HEK293T (cell line): ENCODE data around the gene ADAMTS7.

Source experiments
- ARNT ChIP-seq: fragments of 450-650 bp; IDR thresholded peaks from 2 replicates; pipeline ENCODE4 v1.6.1; 2017; ENCODE audit warnings: mild to moderate bottlenecking
- CTBP1 ChIP-seq: fragments of 450-650 bp; IDR thresholded peaks from 2 replicates; pipeline ENCODE4 v1.6.1; 2016; ENCODE audit warnings: borderline replicate concordance
- FOXM1 ChIP-seq: fragments of 450-650 bp; IDR thresholded peaks from 2 replicates; pipeline ENCODE4 v1.6.1; 2017; ENCODE audit warnings: mild to moderate bottlenecking, borderline replicate concordance
- HDGF ChIP-seq: fragments of 450-650 bp; IDR thresholded peaks from 2 replicates; pipeline ENCODE4 v1.6.1; 2017; ENCODE audit warnings: antibody characterized with exemption, borderline replicate concordance
- LEF1 ChIP-seq: fragments of 450-650 bp; IDR thresholded peaks from 2 replicates; pipeline ENCODE4 v1.6.1; 2017; ENCODE audit warnings: mild to moderate bottlenecking, borderline replicate concordance
- NFRKB ChIP-seq: fragments of 450-650 bp; IDR thresholded peaks from 2 replicates; pipeline ENCODE4 v1.6.1; 2016; ENCODE audit warnings: mild to moderate bottlenecking, moderate library complexity
- SUZ12 ChIP-seq: fragments of 450-650 bp; IDR thresholded peaks from 2 replicates; pipeline ENCODE4 v1.6.1; 2016; ENCODE audit warnings: mild to moderate bottlenecking

GRCh38 chr15:78730955-78731354, 80.3 kb downstream of the ADAMTS7 start:
- TF ChIP-seq LEF1 (no peak), FOXM1 (no peak), HDGF (no peak), ARNT (no peak), CTBP1 (no peak), NFRKB (no peak), SUZ12 (no peak)
